GM19452 (cell line): ENCODE measurements around the gene TGOLN2.
"Not testable (repeated sequence)": the region's sequence is repeated elsewhere in the genome, so short reads cannot be mapped to it uniquely, and the experiment has no call there.

Experiments
- ATAC-seq: cut with Tn5 transposase; IDR thresholded peaks from one replicate; pipeline ENCODE4 v1.9.1; 2021; ENCODE audit not compliant: unreplicated experiment

The TGOLN2 gene

GRCh38 chr2:85327822-85328617 lies at the start of gene TGOLN2:
TSS of gene TGOLN2 (minus strand) at chr2:85327989. CDS start at chr2:85327962, 27 bp downstream.
- ATAC-seq: peak; percentile 79

- no peak for ATAC-seq
These were observed 49.3 kb upstream of the TGOLN2 start for GRCh38 chr2:85377083-85377482.

- ATAC-seq: no peak
These were observed 48.7 kb upstream of the TGOLN2 start for GRCh38 chr2:85376291-85377065.

DNA sequence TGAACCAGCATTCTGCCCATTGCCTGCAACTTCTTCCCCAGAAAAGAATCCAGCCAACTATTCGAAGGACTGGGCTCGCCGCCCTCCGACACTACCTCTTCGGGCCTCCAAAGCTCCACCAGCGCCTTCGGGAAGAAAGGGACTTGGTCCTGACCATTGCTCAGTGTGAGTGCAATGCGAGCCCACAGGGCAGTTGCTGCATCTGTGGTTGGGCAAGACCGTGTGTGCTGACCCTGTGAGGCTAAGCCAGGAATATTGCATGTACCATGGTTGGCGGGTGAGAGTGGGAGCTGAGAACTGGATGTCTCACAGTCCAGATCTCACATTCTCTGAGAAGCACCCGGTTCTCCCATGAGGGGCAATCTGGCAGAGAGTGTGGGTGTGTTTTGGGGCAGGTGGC lies 43.3 kb upstream of the TGOLN2 start:
- ATAC-seq: no peak

- no peak for ATAC-seq
These were observed 41.7 kb upstream of the TGOLN2 start for GRCh38 chr2:85369500-85369899.

- ATAC-seq: no peak
These were observed 41.1 kb upstream of the TGOLN2 start for GRCh38 chr2:85368921-85369320.

DNA sequence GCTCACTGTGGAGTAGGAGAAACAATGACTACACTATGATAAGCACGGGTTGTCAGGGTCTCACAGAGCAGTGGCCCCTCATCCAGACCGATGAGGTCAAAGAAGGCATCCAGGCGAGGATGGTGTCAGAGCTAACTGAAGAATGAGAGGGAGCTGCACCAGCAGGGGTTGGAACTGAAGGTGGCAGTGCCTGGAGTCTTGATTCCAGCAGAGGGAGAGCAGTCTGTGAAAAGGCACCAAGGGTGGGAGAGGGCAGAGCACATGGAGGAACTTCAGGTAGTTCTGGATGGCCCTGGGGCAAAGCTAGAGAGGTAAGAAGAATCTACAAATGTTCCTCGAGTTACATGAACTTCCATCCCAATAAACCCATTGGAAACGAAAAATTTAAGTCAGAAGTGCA lies 39.4 kb upstream of the TGOLN2 start:
- ATAC-seq: no peak

DNA sequence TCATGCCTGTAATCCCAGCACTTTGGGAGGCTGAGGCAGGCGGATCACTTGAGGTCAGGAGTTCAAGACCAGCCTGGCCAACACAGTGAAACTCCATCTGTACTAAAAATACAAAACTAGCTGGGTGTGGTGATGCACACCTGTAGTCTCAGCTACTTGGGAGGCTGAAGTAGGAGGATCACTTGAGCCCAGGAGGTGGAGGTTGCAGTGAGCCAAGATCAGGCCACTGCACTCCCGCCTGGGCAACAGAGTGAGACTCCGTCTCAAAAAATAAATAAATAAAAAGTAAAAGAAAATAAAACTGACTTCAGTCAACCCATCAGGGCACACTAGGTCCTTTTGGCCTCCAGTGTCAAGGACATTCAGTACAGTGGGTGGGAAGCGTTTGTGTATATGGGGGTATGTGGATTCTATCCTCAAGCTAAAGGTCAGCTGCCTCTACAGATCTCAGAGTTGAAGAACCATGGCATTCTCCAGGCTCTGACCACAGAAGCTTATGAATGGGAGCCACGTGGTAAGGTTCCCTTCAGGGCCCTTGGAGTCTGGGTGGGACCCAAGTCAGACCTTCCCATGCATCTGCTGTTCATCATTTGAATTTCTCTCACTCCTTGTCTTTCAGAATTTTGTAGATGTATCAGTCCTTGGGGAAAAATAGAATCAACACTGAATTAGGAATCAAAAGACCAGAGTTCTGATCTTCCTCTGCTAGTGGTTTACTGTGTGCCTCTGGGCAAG lies 35.0 kb upstream of the TGOLN2 start:
- ATAC-seq: not testable (repeated sequence)

GRCh38 chr2:85357736-85358135 lies 29.9 kb upstream of the TGOLN2 start:
- ATAC-seq: no peak

DNA sequence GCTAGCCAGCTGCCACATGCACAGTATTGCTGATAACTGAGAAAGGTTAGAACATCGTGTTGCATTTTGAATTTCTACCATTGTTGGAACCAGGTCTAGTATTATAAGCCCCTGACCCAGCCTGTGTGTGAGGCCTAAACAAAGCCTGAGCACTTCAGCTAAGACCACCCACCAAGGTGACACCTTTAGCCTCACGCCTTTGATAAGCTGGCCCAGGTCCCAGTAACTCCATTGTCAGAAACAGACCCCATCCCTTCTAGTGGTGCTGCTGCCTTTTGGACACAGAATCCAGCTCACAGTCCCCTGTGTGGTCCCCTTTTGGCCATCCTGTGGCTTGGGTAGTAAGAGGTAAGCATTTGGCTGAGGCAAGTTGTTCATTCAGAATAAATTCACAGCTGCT lies 28.4 kb upstream of the TGOLN2 start:
- no peak for ATAC-seq

GRCh38 chr2:85355521-85355920 lies 27.7 kb upstream of the TGOLN2 start:
- no peak for ATAC-seq

DNA sequence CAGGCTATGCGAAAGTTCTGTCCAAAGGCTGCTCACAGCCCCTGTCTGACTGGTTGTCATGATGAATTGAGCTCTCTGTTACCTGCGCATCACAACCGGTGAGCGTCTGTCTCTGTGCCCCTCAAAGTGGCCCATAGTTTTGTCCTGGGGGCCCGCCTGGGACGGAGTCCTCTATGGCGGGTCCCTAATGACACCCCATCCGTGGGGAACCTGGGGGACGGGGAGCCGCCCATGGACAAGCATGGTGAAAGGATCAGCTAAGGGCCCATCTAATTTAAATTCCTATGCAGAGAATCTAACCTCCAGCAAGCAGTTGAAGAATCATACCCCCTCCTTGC lies 27.3 kb upstream of the TGOLN2 start:
- peak; percentile 12 for ATAC-seq

DNA sequence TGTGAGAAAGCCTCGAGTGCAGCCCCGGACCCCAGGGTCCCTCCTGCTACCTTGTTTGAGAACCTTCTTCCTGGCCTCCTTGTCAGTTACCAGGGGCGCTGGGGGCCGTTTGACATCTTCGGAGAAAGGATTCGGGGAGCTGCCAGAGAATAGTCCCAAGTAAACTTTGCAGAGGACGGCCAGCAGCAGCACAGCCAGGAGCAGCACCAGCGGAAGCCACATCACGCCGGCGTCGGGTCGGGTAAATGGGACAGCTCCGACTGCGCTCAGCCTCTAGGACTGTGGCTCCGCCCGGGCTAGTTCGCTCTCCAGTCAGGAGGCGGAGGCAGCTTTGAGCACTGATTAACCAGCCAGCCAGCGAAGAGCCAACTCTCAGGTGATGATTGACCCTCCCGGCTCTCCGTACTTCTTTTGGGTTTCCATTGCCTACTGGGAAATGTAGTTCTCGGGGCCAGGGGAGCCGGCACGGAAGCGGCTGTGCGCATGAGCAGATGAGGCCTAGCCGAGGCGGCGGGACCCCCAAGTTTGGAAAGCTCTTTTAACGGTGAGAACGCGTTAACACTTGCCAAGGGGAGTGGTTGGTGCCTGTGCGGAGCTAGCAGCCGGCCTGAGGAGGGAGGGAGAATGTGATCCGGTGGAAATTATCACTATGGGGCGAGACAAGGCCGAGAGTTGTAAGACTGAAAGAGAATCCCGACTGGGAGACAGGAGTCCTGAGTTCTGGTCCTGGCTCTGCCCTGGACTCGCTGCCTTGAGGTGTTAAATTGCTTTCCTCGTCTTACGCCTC lies 26.7 kb upstream of the TGOLN2 start, which contains the start of the genes ELMOD3 and RETSAT:
TSS of gene ELMOD3 (plus strand) at position 484 of the 787 bp plus-strand sequence. CDS start 2,430 bp downstream, outside the sequence.
TSS of gene RETSAT (minus strand) at position 243 of the 787 bp plus-strand sequence. CDS start at position 222, 21 bp downstream.
- ATAC-seq: peak; percentile 93

DNA sequence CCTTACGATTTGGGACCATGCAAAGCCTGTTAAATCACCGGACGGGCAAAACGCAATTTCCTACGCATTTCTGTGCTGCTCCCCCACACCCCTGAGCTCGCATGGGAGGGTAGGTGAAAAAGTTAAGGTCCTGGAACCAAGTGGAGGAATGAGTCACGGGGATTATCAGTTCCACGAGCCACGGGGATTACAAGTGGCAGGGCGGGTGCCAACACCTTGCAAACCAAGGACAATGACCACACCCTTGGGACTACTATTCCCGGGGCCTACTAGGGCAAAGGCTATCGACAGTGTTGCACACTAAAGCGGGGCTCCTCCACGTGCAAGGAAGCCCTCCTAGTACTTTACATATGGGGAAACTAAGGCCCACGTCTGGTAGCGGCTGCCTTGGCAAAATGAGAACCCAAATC lies 26.1 kb upstream of the TGOLN2 start:
- ATAC-seq: no peak

DNA sequence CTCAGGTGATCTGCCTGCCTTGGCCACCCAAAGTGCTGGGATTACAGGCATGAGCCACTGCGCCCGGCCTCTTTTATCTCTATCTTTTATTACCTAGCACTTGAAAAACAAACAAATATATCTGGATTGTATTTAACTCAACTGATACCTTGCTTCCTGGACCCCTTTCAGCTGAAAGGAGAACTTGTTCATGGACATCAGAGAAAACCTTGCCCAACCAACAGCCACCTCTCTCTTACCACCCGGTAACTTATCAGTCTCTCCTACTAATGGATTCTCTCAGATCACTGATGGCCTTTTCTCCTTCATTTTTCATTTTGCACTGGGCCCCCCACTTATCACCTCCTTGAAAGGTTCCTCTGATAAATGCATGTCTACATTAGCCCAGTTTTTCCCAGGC lies 19.8 kb upstream of the TGOLN2 start:
- no peak for ATAC-seq

- ATAC-seq: no peak
These were observed 16.7 kb upstream of the TGOLN2 start for GRCh38 chr2:85344356-85344954.

- ATAC-seq: not testable (repeated sequence)
These were observed 15.6 kb upstream of the TGOLN2 start for GRCh38 chr2:85343207-85343895.

DNA sequence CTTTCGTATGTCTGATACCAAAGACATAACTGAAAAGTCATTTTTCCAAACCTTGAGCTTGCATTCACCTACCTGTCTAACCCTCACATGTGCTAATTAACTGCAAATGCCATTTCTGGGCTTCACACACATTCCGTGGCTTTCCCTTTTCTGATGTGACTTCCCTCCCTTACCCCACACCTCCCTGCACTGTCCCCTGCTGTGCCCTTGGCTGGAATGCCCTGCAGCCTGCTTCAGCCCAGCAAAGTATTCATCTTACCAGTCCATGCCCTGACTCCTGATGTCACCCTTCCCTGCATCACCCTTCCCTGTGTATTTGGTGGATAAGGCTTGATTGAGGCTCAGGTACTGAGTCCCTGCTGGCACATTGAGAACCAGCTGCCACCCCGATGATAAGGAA lies 14.4 kb upstream of the TGOLN2 start:
- ATAC-seq: no peak

DNA sequence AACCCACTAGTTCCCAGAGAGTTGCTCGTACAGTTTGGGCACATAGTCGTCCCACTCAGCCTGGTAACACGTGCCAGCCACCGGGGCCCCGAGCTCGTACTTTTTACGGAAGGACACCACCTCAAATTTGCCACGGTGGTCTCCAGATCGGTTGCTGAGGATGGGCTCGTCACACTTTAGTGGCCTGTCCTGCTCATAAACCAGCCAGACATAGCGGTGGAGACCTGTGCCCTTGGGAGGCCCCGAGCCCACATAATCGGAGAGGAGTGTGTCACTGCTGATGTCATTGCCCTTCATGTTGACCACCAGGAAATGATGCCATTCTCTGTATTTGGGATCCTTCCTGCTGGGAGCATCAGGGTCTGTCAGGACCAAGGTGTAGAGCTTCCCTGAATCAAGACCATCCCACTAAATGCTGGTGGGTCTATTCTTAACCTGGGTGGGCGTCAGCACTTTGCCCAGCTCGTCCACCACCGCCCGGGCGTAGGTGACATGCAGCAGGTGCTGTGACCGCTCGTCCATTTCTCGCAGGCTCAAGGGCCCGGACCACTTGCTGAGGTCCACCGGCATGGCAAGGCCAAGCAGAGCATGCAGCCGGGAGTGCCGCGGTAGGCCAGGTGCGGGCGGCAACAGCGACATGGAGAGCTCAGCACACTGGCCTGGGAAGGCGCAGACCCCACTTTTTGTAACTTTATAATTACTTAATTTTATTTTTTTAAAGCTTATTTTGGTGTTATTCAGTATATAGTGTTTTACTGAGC lies 13.7 kb upstream of the TGOLN2 start:
- no peak for ATAC-seq
